Calu3 (cell line): ENCODE data around the gene SMG7. TPM values are rescaled to one million over a fixed set of nuclear protein-coding genes. Genes with fewer than 3 reads are reported as not detected.

Experiments
- BruUV-seq: library from RNA; stranded (reverse); fragments of 400-500 nt; replicated peaks from 2 replicates; lab custom pipeline; 2021; lab: Mats Ljungman, UMichigan
- CTCF ChIA-PET: fragments of 300-600 bp; sonication (Branson Sonifier 250); formaldehyde crosslinking; loops from one replicate; lab custom pipeline; 2022; ENCODE audit warnings: antibody characterized with exemption; lab: Charles Lee
- DNase-seq: peaks from one replicate; pipeline ENCODE4 v3.0.0; 2022
- H3K27ac Mint-ChIP-seq: one replicate; pipeline ENCODE4 v1.8.0; 2022; ENCODE audit warnings: mixed read lengths; ENCODE audit not compliant: unreplicated experiment
- H3K27me3 Mint-ChIP-seq: one replicate; pipeline ENCODE4 v1.8.0; 2022; ENCODE audit warnings: mixed read lengths; ENCODE audit not compliant: unreplicated experiment
- H3K36me3 Mint-ChIP-seq: one replicate; pipeline ENCODE4 v1.8.0; 2022; ENCODE audit warnings: mild to moderate bottlenecking, moderate library complexity, mixed read lengths; ENCODE audit not compliant: insufficient read depth, unreplicated experiment
- H3K4me1 Mint-ChIP-seq: one replicate; pipeline ENCODE4 v1.8.0; 2022; ENCODE audit warnings: mild to moderate bottlenecking, low read depth, mixed read lengths; ENCODE audit not compliant: unreplicated experiment
- H3K4me3 Mint-ChIP-seq: one replicate; pipeline ENCODE4 v1.8.0; 2022; ENCODE audit warnings: mild to moderate bottlenecking, low read depth, moderate library complexity, mixed read lengths; ENCODE audit not compliant: unreplicated experiment
- H3K9me3 Mint-ChIP-seq: one replicate; pipeline ENCODE4 v1.8.0; 2022; ENCODE audit warnings: low read depth, mixed read lengths; ENCODE audit not compliant: unreplicated experiment
- CTCF ChIP-seq: fragments of 200-600 bp; IDR thresholded peaks from one replicate; pipeline ENCODE4 v1.8.0; 2022; ENCODE audit warnings: antibody characterized with exemption; ENCODE audit not compliant: unreplicated experiment
- intact Hi-C: fragments of 100-400 bp; cut with micrococcal nuclease; formaldehyde crosslinking; loops from one replicate; pipeline ENCODE4 v1.10.0; 2022; ENCODE audit not compliant: unreplicated experiment
- total RNA-seq: library from RNA; stranded (reverse); gene quantifications from 2 replicates; pipeline ENCODE4 v1.2.3, GENCODE V29; 2022

Gene SMG7
- total RNA-seq, 1 experiment from 2014 or later: 96.3 TPM

- Mint-ChIP-seq H3K36me3 (no peaks in the 10 kb centered on the region), H3K27ac (no peak overlapping the region), H3K4me1 (peaks cover 32% of the 10 kb centered on the region), H3K27me3 (no peaks in the 10 kb centered on the region), H3K9me3 (no peaks in the 10 kb centered on the region), H3K4me3 (no peak overlapping the region)
- no TSS peak for BruUV-seq
- intact Hi-C loops: no loop called here
- CTCF ChIA-PET: no interaction called here
- TF ChIP-seq CTCF: no peak
- DNase-seq: no peak
These were observed 120.4 kb downstream of the SMG7 start for GRCh38 chr1:183592733-183593132.

GRCh38 chr1:183593356-183593755 is 121.1 kb downstream of the SMG7 start:
- CTCF ChIA-PET: no interaction called here
- no peaks in the 10 kb centered on the region for H3K9me3 Mint-ChIP-seq
- TF ChIP-seq CTCF: no peak
- H3K4me1 Mint-ChIP-seq: peaks cover 32% of the 10 kb centered on the region
- H3K4me3 Mint-ChIP-seq: no peak overlapping the region
- H3K27me3 Mint-ChIP-seq: no peaks in the 10 kb centered on the region
- intact Hi-C loops: no loop called here
- DNase-seq: no peak
- no TSS peak for BruUV-seq
- H3K27ac Mint-ChIP-seq: no peak overlapping the region
- no peaks in the 10 kb centered on the region for H3K36me3 Mint-ChIP-seq

GRCh38 chr1:183595537-183595936 is 123.2 kb downstream of the SMG7 start:
- no TSS peak for BruUV-seq
- H3K4me1 Mint-ChIP-seq: peaks cover 11% of the 10 kb centered on the region
- TF ChIP-seq CTCF: no peak
- intact Hi-C loops: no loop called here
- H3K27ac Mint-ChIP-seq: no peak overlapping the region
- no peak overlapping the region for H3K4me3 Mint-ChIP-seq
- H3K36me3 Mint-ChIP-seq: no peaks in the 10 kb centered on the region
- no peaks in the 10 kb centered on the region for H3K9me3 Mint-ChIP-seq
- H3K27me3 Mint-ChIP-seq: no peaks in the 10 kb centered on the region
- CTCF ChIA-PET: no interaction called here
- DNase-seq: no peak

GRCh38 chr1:183596500-183596899 is 124.2 kb downstream of the SMG7 start:
- no peak for TF ChIP-seq CTCF
- CTCF ChIA-PET: no interaction called here
- Mint-ChIP-seq H3K4me1 (peaks cover 9% of the 10 kb centered on the region), H3K9me3 (no peaks in the 10 kb centered on the region), H3K4me3 (no peak overlapping the region), H3K36me3 (no peaks in the 10 kb centered on the region), H3K27me3 (no peaks in the 10 kb centered on the region), H3K27ac (no peak overlapping the region)
- BruUV-seq: no TSS peak
- no peak for DNase-seq
- intact Hi-C loops: no loop called here
